Loucy (cell line): ENCODE data around the gene FAM13A.

ENCODE experiments used
- H2AFZ ChIP-seq: fragments of 200-600 bp; sonication (generic); 2 replicates; pipeline ENCODE4 v1.6.0; 2016; ENCODE audit warnings: antibody characterized with exemption, mild to moderate bottlenecking, low read length, moderate library complexity
- H3F3A ChIP-seq: fragments of 200-600 bp; 2 replicates; pipeline ENCODE4 v1.6.0; 2016; ENCODE audit warnings: antibody characterized with exemption, low read depth, mild to moderate bottlenecking
- H3K27me3 ChIP-seq: fragments of 200-600 bp; sonication (generic); 2 replicates; pipeline ENCODE4 v1.6.1; 2014; ENCODE audit warnings: low read length, mild to moderate bottlenecking; ENCODE audit not compliant: insufficient read depth, poor library complexity, severe bottlenecking
- H3K36me3 ChIP-seq: fragments of 200-600 bp; sonication (generic); 2 replicates; pipeline ENCODE4 v1.6.1; 2016; ENCODE audit warnings: low read length; ENCODE audit not compliant: insufficient read depth
- H3K4me1 ChIP-seq: fragments of 200-600 bp; sonication (generic); 2 replicates; pipeline ENCODE4 v1.5.1; 2014; ENCODE audit warnings: low read length, mild to moderate bottlenecking; ENCODE audit not compliant: insufficient read depth, poor library complexity, severe bottlenecking
- H3K4me2 ChIP-seq: fragments of 200-600 bp; sonication (generic); 2 replicates; pipeline ENCODE4 v1.6.0; 2014; ENCODE audit warnings: antibody characterized with exemption, low read length, low read depth, mild to moderate bottlenecking; ENCODE audit not compliant: poor library complexity, severe bottlenecking
- H3K4me3 ChIP-seq: fragments of 200-600 bp; sonication (generic); 2 replicates; pipeline ENCODE4 v1.5.1; 2014; ENCODE audit warnings: low read length, mild to moderate bottlenecking, mixed read lengths; ENCODE audit not compliant: poor library complexity, severe bottlenecking
- H3K79me2 ChIP-seq: fragments of 200-600 bp; sonication (generic); 2 replicates; pipeline ENCODE4 v1.6.1; 2014; ENCODE audit warnings: low read length; ENCODE audit not compliant: insufficient read depth
- H3K9ac ChIP-seq: fragments of 200-600 bp; sonication (generic); 2 replicates; pipeline ENCODE4 v1.6.0; 2014; ENCODE audit warnings: mild to moderate bottlenecking, low read depth, low read length, moderate library complexity; ENCODE audit not compliant: poor library complexity, severe bottlenecking
- H3K9me2 ChIP-seq: fragments of 200-600 bp; sonication (generic); replicated peaks from 2 replicates; pipeline ENCODE4 v1.6.1; 2016; ENCODE audit warnings: low read depth, low read length, mixed read lengths
- H3K9me3 ChIP-seq: fragments of 200-600 bp; sonication (generic); 2 replicates; pipeline ENCODE4 v1.6.1; 2014; ENCODE audit warnings: mild to moderate bottlenecking, antibody characterized with exemption, low read length, low read depth; ENCODE audit not compliant: insufficient read depth
- H4K20me1 ChIP-seq: fragments of 200-600 bp; sonication (generic); 2 replicates; pipeline ENCODE4 v1.6.0; 2014; ENCODE audit warnings: antibody characterized with exemption, low read length, mild to moderate bottlenecking; ENCODE audit not compliant: insufficient read depth, poor library complexity, severe bottlenecking
- EZH2phosphoT487 ChIP-seq: fragments of 200-600 bp; IDR thresholded peaks from 2 replicates; pipeline ENCODE4 v1.6.1; 2018; ENCODE audit warnings: antibody characterized with exemption, mild to moderate bottlenecking, moderate library complexity, borderline replicate concordance
- TF ChIP-seq, protein P1 (sequence below): fragments of 200-600 bp; sonication (generic); conservative IDR thresholded peaks from 2 replicates; pipeline ENCODE4 v1.5.1; 2014; ENCODE audit warnings: mild to moderate bottlenecking, antibody characterized with exemption, low read length

Gene FAM13A

DNA sequence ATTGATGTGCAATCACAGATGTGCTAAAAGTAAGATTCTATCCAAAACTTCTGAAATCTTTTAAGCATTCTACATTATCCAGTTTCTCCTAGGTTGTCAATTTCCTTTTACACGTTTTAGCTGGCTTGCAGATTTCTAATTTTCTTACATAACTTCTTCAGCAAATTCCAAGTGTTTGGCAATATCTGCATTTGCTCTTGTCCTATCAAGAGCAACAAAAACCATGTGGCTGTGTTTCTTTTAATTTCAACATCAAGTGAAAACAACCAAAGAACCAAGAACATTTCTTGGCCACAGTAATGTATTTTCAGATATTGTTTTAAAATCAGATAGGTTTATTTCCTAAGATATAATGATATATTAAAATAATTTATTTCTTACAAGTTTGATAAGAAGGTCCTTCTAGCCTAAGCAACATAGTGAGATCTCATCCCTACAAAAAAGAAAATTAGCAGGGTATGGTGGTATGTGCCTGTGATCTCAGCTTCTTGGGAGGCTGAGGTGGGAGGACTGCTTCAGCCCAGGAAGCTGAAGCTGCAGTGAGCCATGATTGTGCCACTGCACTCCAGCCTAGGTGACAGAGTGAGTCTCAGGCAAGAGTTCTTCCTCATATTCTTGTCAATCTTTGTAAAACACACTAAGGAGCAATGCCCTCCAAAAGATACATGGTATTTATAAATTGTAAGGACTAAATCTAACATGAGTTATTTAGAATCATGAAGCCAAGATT lies 228.0 kb downstream of the FAM13A start:
- Histone ChIP-seq H3K27me3 (no peaks in the 10 kb centered on the region), H3K79me2 (no peaks in the 10 kb centered on the region), H3K4me3 (no peak overlapping the region), H3K36me3 (no peaks in the 10 kb centered on the region), H3K9ac (no peak overlapping the region), H3K9me2 (no peaks in the 10 kb centered on the region), H3K4me2 (no peak overlapping the region), H2AFZ (0 out of 2 replicates have a peak overlapping the region, but pooled peaks have one; percentile 0), H4K20me1 (no peaks in the 10 kb centered on the region), H3F3A (no peaks in the 10 kb centered on the region; the same call in 1 of the 2 replicates), H3K9me3 (no peaks in the 10 kb centered on the region), H3K4me1 (peaks cover 23% of the 10 kb centered on the region)
- no peak for TF ChIP-seq EZH2phosphoT487
- TF ChIP-seq, protein P1, sequence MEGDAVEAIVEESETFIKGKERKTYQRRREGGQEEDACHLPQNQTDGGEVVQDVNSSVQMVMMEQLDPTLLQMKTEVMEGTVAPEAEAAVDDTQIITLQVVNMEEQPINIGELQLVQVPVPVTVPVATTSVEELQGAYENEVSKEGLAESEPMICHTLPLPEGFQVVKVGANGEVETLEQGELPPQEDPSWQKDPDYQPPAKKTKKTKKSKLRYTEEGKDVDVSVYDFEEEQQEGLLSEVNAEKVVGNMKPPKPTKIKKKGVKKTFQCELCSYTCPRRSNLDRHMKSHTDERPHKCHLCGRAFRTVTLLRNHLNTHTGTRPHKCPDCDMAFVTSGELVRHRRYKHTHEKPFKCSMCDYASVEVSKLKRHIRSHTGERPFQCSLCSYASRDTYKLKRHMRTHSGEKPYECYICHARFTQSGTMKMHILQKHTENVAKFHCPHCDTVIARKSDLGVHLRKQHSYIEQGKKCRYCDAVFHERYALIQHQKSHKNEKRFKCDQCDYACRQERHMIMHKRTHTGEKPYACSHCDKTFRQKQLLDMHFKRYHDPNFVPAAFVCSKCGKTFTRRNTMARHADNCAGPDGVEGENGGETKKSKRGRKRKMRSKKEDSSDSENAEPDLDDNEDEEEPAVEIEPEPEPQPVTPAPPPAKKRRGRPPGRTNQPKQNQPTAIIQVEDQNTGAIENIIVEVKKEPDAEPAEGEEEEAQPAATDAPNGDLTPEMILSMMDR, result no peak

DNA sequence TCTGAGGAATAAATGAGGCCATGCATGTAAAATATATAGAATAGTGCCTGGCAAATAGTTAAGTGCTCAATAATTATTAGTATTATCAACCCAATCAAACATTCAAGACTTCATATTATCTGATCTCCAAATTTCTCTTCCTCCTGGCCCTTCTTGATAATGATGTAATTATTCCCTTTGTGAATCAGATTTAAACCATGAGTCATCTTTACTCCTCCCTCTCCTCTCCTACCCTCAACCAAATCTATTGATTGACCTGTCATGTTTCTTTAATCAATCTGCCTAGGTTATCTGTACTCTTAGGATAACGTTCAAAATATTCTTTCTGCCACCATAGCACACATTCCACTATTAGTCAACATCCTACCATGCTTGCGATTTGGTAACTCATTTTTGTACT lies 229.5 kb downstream of the FAM13A start:
- no peaks in the 10 kb centered on the region for H3K9me2 ChIP-seq
- no peak overlapping the region for H3K4me3 ChIP-seq
- peaks cover 29% of the 10 kb centered on the region for H3K4me1 ChIP-seq
- no peaks in the 10 kb centered on the region for H3K9me3 ChIP-seq
- no peak overlapping the region for H3K4me2 ChIP-seq
- TF ChIP-seq, protein P1, result no peak
- TF ChIP-seq EZH2phosphoT487, result no peak
- no peaks in the 10 kb centered on the region for H3K36me3 ChIP-seq
- H3K9ac ChIP-seq, result no peak overlapping the region
- no peak overlapping the region for H2AFZ ChIP-seq
- no peaks in the 10 kb centered on the region for H3K79me2 ChIP-seq
- no peaks in the 10 kb centered on the region for H3K27me3 ChIP-seq
- H3F3A ChIP-seq, result no peaks in the 10 kb centered on the region; the same call in 1 of the 2 replicates
- H4K20me1 ChIP-seq, result no peaks in the 10 kb centered on the region

DNA sequence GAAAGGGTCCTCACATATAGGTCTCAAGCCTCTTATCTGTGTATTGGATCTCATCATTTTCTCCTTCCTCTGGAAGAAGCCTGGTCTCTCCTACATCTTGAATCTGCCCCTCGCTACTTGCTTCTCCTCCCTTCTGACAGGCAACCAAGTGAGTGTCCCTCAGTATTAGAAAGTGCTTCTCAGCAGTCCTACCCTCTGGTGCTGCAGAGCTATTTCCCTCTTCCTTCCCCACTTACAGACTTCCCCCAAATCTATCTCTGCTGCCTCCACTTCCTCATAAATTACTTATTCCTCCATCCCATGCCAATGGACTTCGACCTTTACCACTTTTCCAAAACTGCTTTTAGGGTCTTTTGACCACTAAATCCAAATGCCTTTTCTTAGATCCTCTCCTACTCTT lies 230.2 kb downstream of the FAM13A start:
- Histone ChIP-seq H4K20me1 (no peaks in the 10 kb centered on the region), H3K79me2 (0 out of 2 replicates have a peak, but pooled peaks cover under 1% of the 10 kb centered on the region)
- TF ChIP-seq, protein P1, result no peak
- TF ChIP-seq EZH2phosphoT487, result no peak

More for the DNA sequence above, 230.2 kb downstream of the FAM13A start:
- no peaks in the 10 kb centered on the region for H3K9me2 ChIP-seq
- no peak overlapping the region for H3K4me3 ChIP-seq
- no peak overlapping the region for H3K9ac ChIP-seq
- H3F3A ChIP-seq, result no peaks in the 10 kb centered on the region; the same call in 1 of the 2 replicates
- no peak overlapping the region for H2AFZ ChIP-seq
- no peak overlapping the region for H3K4me2 ChIP-seq
- no peaks in the 10 kb centered on the region for H3K9me3 ChIP-seq
- H3K4me1 ChIP-seq, result peaks cover 29% of the 10 kb centered on the region
- no peaks in the 10 kb centered on the region for H3K27me3 ChIP-seq
- H3K36me3 ChIP-seq, result no peaks in the 10 kb centered on the region
